Heart left ventricle (tissue), 13 donors: ENCODE data around the gene MMP7.

Experiments used
- POLR2A ChIP-seq, 2 donors: fragments of 450-650 bp; IDR thresholded peaks; one replicate each; pipeline ENCODE4 v1.6.1; 2017; ENCODE audit warnings: antibody characterized with exemption in 2 of 2, mild to moderate bottlenecking in 2 of 2, moderate library complexity in 2 of 2
- TF ChIP-seq, protein P1 (sequence below), 12 donors: fragments of 200-600 bp; sonication (generic) in 4 of 12; IDR thresholded peaks; one replicate each; pipeline versions ENCODE4 v1.5.0 to v1.8.0; 2018 to 2022; ENCODE audit warnings: antibody characterized with exemption in 12 of 12, mild to moderate bottlenecking in 5 of 12
- donor health status: ischemic (EF 13 %, LVEDD 7.1; RV severe dilation, severe dysfunction).
- donor health status: DM: no; HTN: yes; CAD: no.
- donor health status: DM: no; HTN: no; CAD: no.
- donor health status: ischemic (EF 25% LVEDD 6.9; RV normal size, moderate dysfunction).
- donor health status: ischemic (EF 25% LVEDD 5.7; RV mildly dilated, moderate dysfunction).
- donor health status: ischemic (EF 35%, LVEDD 5.7; RV mildly dilated, moderate dysfunction).
- donor health status: nonischemic (EF 11% LVEDD 7.7; RV severe dilation, severe dysfunction).
- donor health status: DM: yes; HTN: yes; CAD: no.
- donor health status: PGD.
- donor health status: ischemic (EF 29% LVEDD 5.4; RV normal size, mild dysfunction).
- donor health status: nonischemic (EF 23%, LVEDD 6.1; RV moderate dilation, normal function).

DNA sequence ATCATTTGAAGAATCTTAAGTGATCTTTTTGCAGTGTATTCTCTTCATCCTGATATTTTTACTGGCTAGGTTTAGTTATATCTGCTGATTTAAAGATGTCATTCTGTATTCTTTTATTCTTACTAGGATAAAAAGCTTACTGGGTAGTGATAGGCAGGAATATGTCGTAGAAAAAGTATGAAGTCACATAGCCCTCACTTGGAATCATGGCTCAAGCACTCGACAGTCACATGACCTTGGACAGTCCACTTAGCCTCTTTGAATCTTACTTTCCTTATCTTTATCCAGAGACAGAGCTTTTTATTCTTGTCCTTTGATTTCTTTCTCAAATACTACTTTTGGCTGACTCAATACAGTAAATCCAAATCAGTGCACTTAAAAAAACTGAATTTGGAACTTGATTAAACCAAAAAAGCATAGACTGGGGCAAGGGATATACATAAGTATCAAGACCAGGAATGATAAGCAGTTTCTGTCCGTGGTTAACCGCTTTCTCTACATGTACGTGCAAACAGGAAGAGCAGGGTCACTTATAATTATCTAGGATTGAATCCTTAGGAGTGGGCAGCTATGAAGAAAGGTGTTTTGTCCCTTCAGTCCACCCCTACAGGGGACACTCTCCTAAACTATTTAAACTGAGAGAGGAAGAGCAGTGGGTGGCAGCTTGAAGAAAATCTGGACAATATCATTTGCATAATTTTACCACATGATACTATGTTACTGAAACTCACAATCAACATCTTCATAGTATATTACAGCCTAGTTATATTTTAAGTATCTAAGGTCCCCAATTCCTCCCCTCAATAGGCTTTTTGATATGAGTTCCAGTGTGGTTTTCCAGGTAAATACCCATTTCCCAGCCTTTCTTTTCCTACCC is 8.0 kb downstream of the MMP7 start:
- TF ChIP-seq, protein P1, sequence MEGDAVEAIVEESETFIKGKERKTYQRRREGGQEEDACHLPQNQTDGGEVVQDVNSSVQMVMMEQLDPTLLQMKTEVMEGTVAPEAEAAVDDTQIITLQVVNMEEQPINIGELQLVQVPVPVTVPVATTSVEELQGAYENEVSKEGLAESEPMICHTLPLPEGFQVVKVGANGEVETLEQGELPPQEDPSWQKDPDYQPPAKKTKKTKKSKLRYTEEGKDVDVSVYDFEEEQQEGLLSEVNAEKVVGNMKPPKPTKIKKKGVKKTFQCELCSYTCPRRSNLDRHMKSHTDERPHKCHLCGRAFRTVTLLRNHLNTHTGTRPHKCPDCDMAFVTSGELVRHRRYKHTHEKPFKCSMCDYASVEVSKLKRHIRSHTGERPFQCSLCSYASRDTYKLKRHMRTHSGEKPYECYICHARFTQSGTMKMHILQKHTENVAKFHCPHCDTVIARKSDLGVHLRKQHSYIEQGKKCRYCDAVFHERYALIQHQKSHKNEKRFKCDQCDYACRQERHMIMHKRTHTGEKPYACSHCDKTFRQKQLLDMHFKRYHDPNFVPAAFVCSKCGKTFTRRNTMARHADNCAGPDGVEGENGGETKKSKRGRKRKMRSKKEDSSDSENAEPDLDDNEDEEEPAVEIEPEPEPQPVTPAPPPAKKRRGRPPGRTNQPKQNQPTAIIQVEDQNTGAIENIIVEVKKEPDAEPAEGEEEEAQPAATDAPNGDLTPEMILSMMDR (IDR thresholded peaks at IDR 0.05), result no peak
- TF ChIP-seq POLR2A (IDR thresholded peaks at IDR 0.05), result no peak
